Endothelial cell of umbilical vein (primary cell): Measurements from ENCODE around the gene DIPK1A. TPM values are rescaled to one million over a fixed set of nuclear protein-coding genes. Genes with fewer than 3 reads are reported as not detected.

Experiments
- BruUV-seq: library from RNA; stranded (reverse); fragments of 400-500 nt; replicated peaks from 2 replicates; lab custom pipeline; 2021; lab: Mats Ljungman, UMichigan
- CTCF ChIA-PET: fragments of 300-600, 350-600 bp; sonication (Branson Sonifier 250); formaldehyde crosslinking; loops from one replicate; lab custom pipeline; 2021; ENCODE audit warnings: antibody characterized with exemption, inconsistent platforms; lab: Charles Lee
- POLR2A ChIA-PET: fragments of 300-600, 350-600 bp; sonication (Branson Sonifier 250); formaldehyde crosslinking; loops from one replicate; lab custom pipeline; 2021; ENCODE audit warnings: antibody characterized with exemption, inconsistent platforms; lab: Charles Lee
- DNase-seq: peaks from one replicate; pipeline ENCODE4 v3.0.0-alpha.2; 2011; ENCODE audit warnings: low read depth, low spot score
- FAIRE-seq: peaks from 2 replicates; lab custom pipeline; 2011; peaks lifted over from hg19 to GRCh38; lab: Jason Lieb, UNC
- H2AFZ ChIP-seq: 2 replicates; pipeline ENCODE4 v1.6.0; 2012; ENCODE audit warnings: low read depth, low read length, control low read depth, inconsistent platforms
- H3K27ac ChIP-seq: 2 replicates; pipeline ENCODE4 v1.5.1; 2011; ENCODE audit warnings: low read depth, mild to moderate bottlenecking, control low read depth, low read length, moderate library complexity; ENCODE audit not compliant: insufficient read depth
- H3K27me3 ChIP-seq, 2 experiments: 2 replicates each; pipeline versions ENCODE4 v1.6.0 to v1.6.1; 2011; ENCODE audit warnings: low read length in 2 of 2, mixed read lengths in 1 of 2; ENCODE audit not compliant: control insufficient read depth in 2 of 2, insufficient read depth in 2 of 2
- H3K36me3 ChIP-seq, 2 experiments: 2 replicates in 1 of 2; 3 replicates in 1 of 2; pipeline ENCODE4 v1.5.1; 2011; ENCODE audit warnings: low read length in 2 of 2, mild to moderate bottlenecking in 1 of 2, moderate library complexity in 1 of 2; ENCODE audit not compliant: control insufficient read depth in 2 of 2, insufficient read depth in 2 of 2; ENCODE audit errors: extremely low read depth in 1 of 2
- H3K4me1 ChIP-seq: 3 replicates; pipeline ENCODE4 v1.5.1; 2011; ENCODE audit warnings: mild to moderate bottlenecking, low read length; ENCODE audit not compliant: control insufficient read depth, insufficient read depth; ENCODE audit errors: extremely low read depth
- H3K4me2 ChIP-seq: 2 replicates; pipeline ENCODE4 v1.6.1; 2011; ENCODE audit warnings: low read length, control low read depth, mixed read lengths; ENCODE audit not compliant: insufficient read depth
- H3K4me3 ChIP-seq, 3 experiments: fragments of 200-600 bp in 1 of 3; sonication (generic), shearing (Covaris generic) in 1 of 3; replicated peaks in 1 of 3; 2 replicates each; pipeline ENCODE4 v1.5.1; 2011 to 2016; ENCODE audit warnings: control low read depth in 3 of 3, low read length in 3 of 3, mild to moderate bottlenecking in 2 of 3, inconsistent platforms in 1 of 3, low read depth in 1 of 3, moderate library complexity in 1 of 3; ENCODE audit not compliant: insufficient read depth in 1 of 3
- H3K79me2 ChIP-seq: 2 replicates; pipeline ENCODE4 v1.6.0; 2012; ENCODE audit warnings: low read length, inconsistent platforms; ENCODE audit not compliant: control insufficient read depth, insufficient read depth
- H3K9ac ChIP-seq: replicated peaks from 2 replicates; pipeline ENCODE3; 2011; ENCODE audit warnings: low read length, control low read depth; ENCODE audit not compliant: insufficient read depth; ENCODE audit errors: extremely low read depth
- H3K9me1 ChIP-seq: replicated peaks from 3 replicates; pipeline ENCODE4 v1.6.0; 2011; ENCODE audit warnings: mild to moderate bottlenecking, low read length; ENCODE audit not compliant: control insufficient read depth, insufficient read depth; ENCODE audit errors: extremely low read depth
- H3K9me3 ChIP-seq: replicated peaks from 2 replicates; pipeline ENCODE4 v1.5.1; 2012; ENCODE audit warnings: low read length, inconsistent platforms; ENCODE audit not compliant: control insufficient read depth, insufficient read depth
- H4K20me1 ChIP-seq: replicated peaks from 2 replicates; pipeline ENCODE3; 2011; ENCODE audit warnings: mild to moderate bottlenecking, low read length; ENCODE audit not compliant: control insufficient read depth, insufficient read depth; ENCODE audit errors: extremely low read depth
- CTCF ChIP-seq, 2 donors: IDR thresholded peaks; 1 replicate in 1 of 2; 2 replicates in 1 of 2; pipeline ENCODE4 v1.5.1; 2011; ENCODE audit warnings: low read length in 2 of 2, mild to moderate bottlenecking in 2 of 2, moderate library complexity in 2 of 2, control low read depth in 1 of 2, inconsistent platforms in 1 of 2, low read depth in 1 of 2; ENCODE audit not compliant: insufficient read depth in 1 of 2; ENCODE audit errors: extremely low read depth in 1 of 2
- FOS ChIP-seq: IDR thresholded peaks from 2 replicates; pipeline ENCODE4 v1.6.1; 2011; ENCODE audit warnings: mild to moderate bottlenecking, low read length, moderate library complexity, borderline replicate concordance; ENCODE audit not compliant: insufficient read depth
- JUN ChIP-seq: IDR thresholded peaks from 2 replicates; pipeline ENCODE4 v1.6.1; 2011; ENCODE audit warnings: borderline replicate concordance, low read depth; ENCODE audit not compliant: insufficient read length, insufficient read depth
- MYC ChIP-seq: IDR thresholded peaks from one replicate; pipeline ENCODE4 v1.6.1; 2011; ENCODE audit warnings: mild to moderate bottlenecking, low read depth, low read length
- POLR2A ChIP-seq: IDR thresholded peaks from 2 replicates; pipeline ENCODE4 v1.6.1; 2012; ENCODE audit warnings: low read depth, mild to moderate bottlenecking, control low read depth, low read length
- POLR2AphosphoS5 ChIP-seq: IDR thresholded peaks from 2 replicates; pipeline ENCODE4 v1.6.1; 2012; ENCODE audit warnings: low read depth, mild to moderate bottlenecking, control low read depth, low read length, moderate library complexity; ENCODE audit not compliant: insufficient read depth
- dilution Hi-C: fragments of 300-500 bp; cut with MboI; formaldehyde crosslinking; loops from one replicate; pipeline ENCODE4 v1.15.0; 2019; ENCODE audit warnings: low sequenced_read_pairs; ENCODE audit not compliant: extremely low pct_ligation_motif_present
- intact Hi-C: fragments of 100-400 bp; cut with micrococcal nuclease; formaldehyde crosslinking; loops from one replicate; pipeline ENCODE4 v1.10.0; 2022
- polyA plus RNA-seq, 4 experiments: library from polyadenylated mRNA; depleted of rRNA in 3 of 4; stranded (reverse) in 3 of 4; unstranded in 1 of 4; fragments of >200 nt; gene quantifications; 2 replicates each; pipeline versions ENCODE4 v1.2.1 to v1.2.3, GENCODE V29; 2011 to 2012; ENCODE audit warnings: missing spikeins in 1 of 4
- total RNA-seq: library from RNA; stranded (reverse); gene quantifications from 2 replicates; pipeline ENCODE4 v1.2.3, GENCODE V29; 2021

Gene DIPK1A
- total and polyA plus RNA-seq, 2 donors (not counting 3 experiments of a cell fraction or from before 2014, with no cell fraction given), result 0.25 to 0.93 TPM

- H3K4me1 ChIP-seq, result peaks cover 7% of the 10 kb centered on the region
- no peaks in the 10 kb centered on the region for H3K36me3 ChIP-seq
- POLR2A ChIA-PET, result interaction anchor here (0.7 kb wide), 1 partner anchor 106 kb away, joined by 3 read pairs; no protein-coding TSS in a partner anchor
- H3K9ac ChIP-seq, result no peak overlapping the region
- H2AFZ ChIP-seq, result no peak overlapping the region
- intact Hi-C loops (no loop called here), dilution Hi-C loops (no loop called here)
- peaks cover 18 to 26% of the 10 kb centered on the region in 2 experiments for H3K27me3 ChIP-seq
- CTCF ChIA-PET, result interaction anchor here (0.9 to 2.3 kb wide), 5 partner anchors 9 to 98 kb away, joined by 3 to 7 read pairs (median 3); no protein-coding TSS in a partner anchor
- no peak for DNase-seq
- H3K9me3 ChIP-seq, result no peaks in the 10 kb centered on the region
- no TSS peak for BruUV-seq
- FAIRE-seq, result no peak
- no peaks in the 10 kb centered on the region for H3K9me1 ChIP-seq
- H3K27ac ChIP-seq, result no peak overlapping the region
- H4K20me1 ChIP-seq, result no peaks in the 10 kb centered on the region
- no peak overlapping the region for H3K4me3 ChIP-seq
- H3K4me2 ChIP-seq, result no peak overlapping the region
- TF ChIP-seq POLR2AphosphoS5, result no peak
- TF ChIP-seq JUN, result no peak
- no peak for TF ChIP-seq FOS
- TF ChIP-seq CTCF (IDR thresholded peaks at IDR 0.05; ENCODE audit: extremely low read depth in 1 of 2, insufficient read depth in 1 of 2, low read depth in 1 of 2, low read length in 2 of 2), result no peak
- TF ChIP-seq POLR2A, result no peak
- no peak for TF ChIP-seq MYC
- no peaks in the 10 kb centered on the region for H3K79me2 ChIP-seq
Observed at GRCh38 chr1:92956254-92957029, 4.8 kb downstream of the DIPK1A start.
